Nephron progenitor cell (in vitro differentiated cells): ENCODE data around the gene TIAM2.
"Not testable (repeated sequence)": the region's sequence is repeated elsewhere in the genome, so short reads cannot be mapped to it uniquely, and the experiment has no call there.

Experiments
- DNase-seq: peaks from one replicate; pipeline ENCODE4 v3.0.0; 2021
- H3K27ac Mint-ChIP-seq: 2 replicates; pipeline ENCODE4 v1.8.0; 2021; ENCODE audit warnings: mild to moderate bottlenecking, moderate library complexity, mixed read lengths
- H3K27me3 Mint-ChIP-seq: 2 replicates; pipeline ENCODE4 v1.8.0; 2021; ENCODE audit warnings: mild to moderate bottlenecking, low read depth, mixed read lengths; ENCODE audit not compliant: poor library complexity
- H3K36me3 Mint-ChIP-seq: 2 replicates; pipeline ENCODE4 v1.8.0; 2021; ENCODE audit warnings: low read depth, mixed read lengths
- H3K4me1 Mint-ChIP-seq: 2 replicates; pipeline ENCODE4 v1.8.0; 2021; ENCODE audit warnings: mixed read lengths
- H3K4me3 Mint-ChIP-seq: 2 replicates; pipeline ENCODE4 v1.8.0; 2021; ENCODE audit warnings: mild to moderate bottlenecking, moderate library complexity, mixed read lengths
- H3K9me3 Mint-ChIP-seq: 2 replicates; pipeline ENCODE4 v1.8.0; 2021; ENCODE audit warnings: mild to moderate bottlenecking, moderate library complexity, mixed read lengths
- CTCF ChIP-seq: fragments of 200-600 bp; sonication (generic); IDR thresholded peaks from 2 replicates; pipeline ENCODE4 v1.5.0; 2021; ENCODE audit warnings: antibody characterized with exemption

TIAM2 gene

GRCh38 chr6:155267411-155267810 lies 272.3 kb downstream of the TIAM2 start:
- no peak overlapping the region for H3K4me3 Mint-ChIP-seq
- no peak overlapping the region for H3K27ac Mint-ChIP-seq
- no peak for TF ChIP-seq CTCF
- no peak for DNase-seq
- peaks cover 4% of the 10 kb centered on the region for H3K9me3 Mint-ChIP-seq
- peaks cover 23% of the 10 kb centered on the region for H3K4me1 Mint-ChIP-seq
- H3K36me3 Mint-ChIP-seq: peaks cover 52% of the 10 kb centered on the region
- no peaks in the 10 kb centered on the region for H3K27me3 Mint-ChIP-seq

- not testable (repeated sequence) for H3K27ac Mint-ChIP-seq, DNase-seq
Observed at GRCh38 chr6:155268088-155268867, 273.2 kb downstream of the TIAM2 start.

GRCh38 chr6:155269765-155270164 lies 274.6 kb downstream of the TIAM2 start:
- Mint-ChIP-seq H3K4me3 (no peak overlapping the region), H3K9me3 (peaks cover 4% of the 10 kb centered on the region), H3K4me1 (peaks cover 34% of the 10 kb centered on the region), H3K36me3 (peaks cover 48% of the 10 kb centered on the region), H3K27ac (no peak overlapping the region), H3K27me3 (no peaks in the 10 kb centered on the region)
- no peak for TF ChIP-seq CTCF
- no peak for DNase-seq

More at GRCh38 chr6:155268088-155268867, 273.2 kb downstream of the TIAM2 start:
- not testable (repeated sequence) for H3K4me3 Mint-ChIP-seq, H3K27me3 Mint-ChIP-seq, H3K9me3 Mint-ChIP-seq
- TF ChIP-seq CTCF: peak; percentile 20
- Mint-ChIP-seq H3K4me1 (peaks cover 27% of the 10 kb centered on the region), H3K36me3 (peaks cover 53% of the 10 kb centered on the region)

GRCh38 chr6:155270561-155271091 lies 275.5 kb downstream of the TIAM2 start:
- no peaks in the 10 kb centered on the region for H3K27me3 Mint-ChIP-seq
- peaks cover 47% of the 10 kb centered on the region for H3K36me3 Mint-ChIP-seq
- no peak for TF ChIP-seq CTCF
- peaks cover 4% of the 10 kb centered on the region for H3K9me3 Mint-ChIP-seq
- H3K4me3 Mint-ChIP-seq: no peak overlapping the region
- H3K4me1 Mint-ChIP-seq: peaks cover 34% of the 10 kb centered on the region
- H3K27ac Mint-ChIP-seq: no peak overlapping the region
- peak; percentile 14 for DNase-seq

- H3K36me3 Mint-ChIP-seq: peaks cover 47% of the 10 kb centered on the region
- peaks cover 34% of the 10 kb centered on the region for H3K4me1 Mint-ChIP-seq
- H3K4me3 Mint-ChIP-seq: no peak overlapping the region
- no peak for TF ChIP-seq CTCF
- peaks cover 4% of the 10 kb centered on the region for H3K9me3 Mint-ChIP-seq
- no peak overlapping the region for H3K27ac Mint-ChIP-seq
- no peaks in the 10 kb centered on the region for H3K27me3 Mint-ChIP-seq
- no peak for DNase-seq
Observed at GRCh38 chr6:155271145-155271544, 276.0 kb downstream of the TIAM2 start.
